Heart left ventricle (tissue), 13 donors: ENCODE data around the gene FLNA.

Experiments used
- POLR2A ChIP-seq, 2 donors: fragments of 450-650 bp; IDR thresholded peaks; one replicate each; pipeline ENCODE4 v1.6.1; 2017; ENCODE audit warnings: antibody characterized with exemption in 2 of 2, mild to moderate bottlenecking in 2 of 2, moderate library complexity in 2 of 2
- TF ChIP-seq, protein P1 (sequence below), 12 donors: fragments of 200-600 bp; sonication (generic) in 4 of 12; IDR thresholded peaks; one replicate each; pipeline versions ENCODE4 v1.5.0 to v1.8.0; 2018 to 2022; ENCODE audit warnings: antibody characterized with exemption in 12 of 12, mild to moderate bottlenecking in 5 of 12
- donor health status: ischemic (EF 13 %, LVEDD 7.1; RV severe dilation, severe dysfunction).
- donor health status: DM: no; HTN: yes; CAD: no.
- donor health status: DM: no; HTN: no; CAD: no.
- donor health status: ischemic (EF 25% LVEDD 6.9; RV normal size, moderate dysfunction).
- donor health status: ischemic (EF 25% LVEDD 5.7; RV mildly dilated, moderate dysfunction).
- donor health status: ischemic (EF 35%, LVEDD 5.7; RV mildly dilated, moderate dysfunction).
- donor health status: nonischemic (EF 11% LVEDD 7.7; RV severe dilation, severe dysfunction).
- donor health status: DM: yes; HTN: yes; CAD: no.
- donor health status: PGD.
- donor health status: ischemic (EF 29% LVEDD 5.4; RV normal size, mild dysfunction).
- donor health status: nonischemic (EF 23%, LVEDD 6.1; RV moderate dilation, normal function).

GRCh38 chrX:154358829-154359228, 15.6 kb downstream of the FLNA start:
- TF ChIP-seq, protein P1, sequence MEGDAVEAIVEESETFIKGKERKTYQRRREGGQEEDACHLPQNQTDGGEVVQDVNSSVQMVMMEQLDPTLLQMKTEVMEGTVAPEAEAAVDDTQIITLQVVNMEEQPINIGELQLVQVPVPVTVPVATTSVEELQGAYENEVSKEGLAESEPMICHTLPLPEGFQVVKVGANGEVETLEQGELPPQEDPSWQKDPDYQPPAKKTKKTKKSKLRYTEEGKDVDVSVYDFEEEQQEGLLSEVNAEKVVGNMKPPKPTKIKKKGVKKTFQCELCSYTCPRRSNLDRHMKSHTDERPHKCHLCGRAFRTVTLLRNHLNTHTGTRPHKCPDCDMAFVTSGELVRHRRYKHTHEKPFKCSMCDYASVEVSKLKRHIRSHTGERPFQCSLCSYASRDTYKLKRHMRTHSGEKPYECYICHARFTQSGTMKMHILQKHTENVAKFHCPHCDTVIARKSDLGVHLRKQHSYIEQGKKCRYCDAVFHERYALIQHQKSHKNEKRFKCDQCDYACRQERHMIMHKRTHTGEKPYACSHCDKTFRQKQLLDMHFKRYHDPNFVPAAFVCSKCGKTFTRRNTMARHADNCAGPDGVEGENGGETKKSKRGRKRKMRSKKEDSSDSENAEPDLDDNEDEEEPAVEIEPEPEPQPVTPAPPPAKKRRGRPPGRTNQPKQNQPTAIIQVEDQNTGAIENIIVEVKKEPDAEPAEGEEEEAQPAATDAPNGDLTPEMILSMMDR (IDR thresholded peaks at IDR 0.05) = no peak
- no peak for TF ChIP-seq POLR2A (IDR thresholded peaks at IDR 0.05)
